MM.1S (cell line): ENCODE data around the gene C17orf50.

Source experiments
- CTCF ChIP-seq: fragments of 300-600 bp; sonication (generic); IDR thresholded peaks from 2 replicates; pipeline ENCODE4 v1.5.1; 2016; ENCODE audit warnings: antibody characterized with exemption, low read length, mixed read lengths
- EZH2phosphoT487 ChIP-seq: fragments of 300-600 bp; sonication (generic); IDR thresholded peaks from 2 replicates; pipeline ENCODE4 v1.6.1; 2018; ENCODE audit warnings: antibody characterized with exemption, low read length

GRCh38 chr17:35773129-35773528, 12.4 kb downstream of the C17orf50 start:
- TF ChIP-seq CTCF: no peak
- no peak for TF ChIP-seq EZH2phosphoT487
